ENCODE results near the gene PKN2. TPM values are rescaled to one million over a fixed set of nuclear protein-coding genes. Genes with fewer than 3 reads are reported as not detected.
"Not testable (repeated sequence)": the region's sequence is repeated elsewhere in the genome, so short reads cannot be mapped to it uniquely, and the experiment has no call there.

The PKN2 gene
- polyA plus RNA-seq, 1 donor: 91.3 TPM

DNA sequence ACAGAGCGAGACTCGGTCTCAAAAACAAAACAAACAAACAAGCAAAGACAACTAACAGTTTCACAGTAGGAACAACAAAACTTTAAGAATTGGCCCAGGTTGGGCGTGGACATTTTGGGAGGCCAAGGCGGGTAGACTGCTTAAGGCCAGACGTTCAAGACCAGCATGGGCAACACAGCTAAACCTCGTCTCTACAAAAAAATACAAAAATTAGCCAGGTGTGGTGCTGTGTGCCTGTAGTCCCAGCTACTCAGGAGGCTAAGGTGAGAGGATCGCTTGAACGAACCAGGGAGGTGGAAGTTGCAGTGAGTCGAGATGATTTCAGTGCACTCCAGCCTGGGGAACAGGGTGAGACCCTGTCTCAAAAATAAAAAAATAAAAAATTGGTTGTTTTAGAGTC lies 193.8 kb downstream of the PKN2 start:
- no peak for DNase-seq

- no peak for DNase-seq
These were observed 194.7 kb downstream of the PKN2 start for GRCh38 chr1:88878731-88879130.

DNA sequence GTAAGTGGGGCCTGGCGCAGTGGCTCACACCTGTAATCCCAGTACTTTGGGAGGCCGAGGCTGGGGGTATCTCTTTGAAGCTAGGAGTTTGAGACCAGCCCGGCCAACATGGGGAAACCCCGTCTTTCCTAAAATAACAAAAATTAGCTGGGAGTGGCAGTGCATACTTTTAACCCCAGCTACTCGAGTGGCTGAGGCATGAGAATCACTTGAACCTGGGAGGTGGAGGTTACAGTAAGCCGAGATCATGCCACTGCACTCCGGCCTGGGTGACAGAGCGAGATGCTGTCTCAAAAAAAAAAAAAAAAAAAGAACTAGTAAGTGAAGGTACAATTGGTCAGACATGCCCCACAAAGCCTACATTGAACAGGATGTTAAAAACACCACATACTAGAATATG lies 196.6 kb downstream of the PKN2 start:
- DNase-seq: not testable (repeated sequence)

GRCh38 chr1:88883156-88883555 lies 199.1 kb downstream of the PKN2 start:
- no peak for DNase-seq

Other genes starting within 250 kb of the PKN2 start
- gene GTF2B, start 207.3 kb downstream of the PKN2 start, polyA plus RNA-seq (ENCODE audit: insufficient read length): 46.3 TPM

All from left kidney (tissue), 2 donors.